ENCODE data around the gene SFR1. TPM values are rescaled to one million over a fixed set of nuclear protein-coding genes. Genes with fewer than 3 reads are reported as not detected.

The SFR1 gene
- total RNA-seq, 1 experiment from 2014 or later, result 9.9 TPM

GRCh38 chr10:104139221-104139620 lies 17.2 kb downstream of the SFR1 start (continued):
- TF ChIP-seq, protein P1, sequence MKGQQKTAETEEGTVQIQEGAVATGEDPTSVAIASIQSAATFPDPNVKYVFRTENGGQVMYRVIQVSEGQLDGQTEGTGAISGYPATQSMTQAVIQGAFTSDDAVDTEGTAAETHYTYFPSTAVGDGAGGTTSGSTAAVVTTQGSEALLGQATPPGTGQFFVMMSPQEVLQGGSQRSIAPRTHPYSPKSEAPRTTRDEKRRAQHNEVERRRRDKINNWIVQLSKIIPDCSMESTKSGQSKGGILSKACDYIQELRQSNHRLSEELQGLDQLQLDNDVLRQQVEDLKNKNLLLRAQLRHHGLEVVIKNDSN (CRISPR knock-in tag; IDR thresholded peaks at IDR 0.05), result no peak

GRCh38 chr10:104142081-104142480 lies 20.1 kb downstream of the SFR1 start:
- TF ChIP-seq FOXJ3 (CRISPR knock-in tag; IDR thresholded peaks at IDR 0.05; ENCODE audit: borderline replicate concordance) (no peak), MLX (CRISPR knock-in tag; IDR thresholded peaks at IDR 0.05) (no peak), ZNF425 (CRISPR knock-in tag; conservative IDR thresholded peaks at IDR 0.05) (no peak), ZNF232 (CRISPR knock-in tag; IDR thresholded peaks at IDR 0.05) (no peak)
- TF ChIP-seq, protein P2, sequence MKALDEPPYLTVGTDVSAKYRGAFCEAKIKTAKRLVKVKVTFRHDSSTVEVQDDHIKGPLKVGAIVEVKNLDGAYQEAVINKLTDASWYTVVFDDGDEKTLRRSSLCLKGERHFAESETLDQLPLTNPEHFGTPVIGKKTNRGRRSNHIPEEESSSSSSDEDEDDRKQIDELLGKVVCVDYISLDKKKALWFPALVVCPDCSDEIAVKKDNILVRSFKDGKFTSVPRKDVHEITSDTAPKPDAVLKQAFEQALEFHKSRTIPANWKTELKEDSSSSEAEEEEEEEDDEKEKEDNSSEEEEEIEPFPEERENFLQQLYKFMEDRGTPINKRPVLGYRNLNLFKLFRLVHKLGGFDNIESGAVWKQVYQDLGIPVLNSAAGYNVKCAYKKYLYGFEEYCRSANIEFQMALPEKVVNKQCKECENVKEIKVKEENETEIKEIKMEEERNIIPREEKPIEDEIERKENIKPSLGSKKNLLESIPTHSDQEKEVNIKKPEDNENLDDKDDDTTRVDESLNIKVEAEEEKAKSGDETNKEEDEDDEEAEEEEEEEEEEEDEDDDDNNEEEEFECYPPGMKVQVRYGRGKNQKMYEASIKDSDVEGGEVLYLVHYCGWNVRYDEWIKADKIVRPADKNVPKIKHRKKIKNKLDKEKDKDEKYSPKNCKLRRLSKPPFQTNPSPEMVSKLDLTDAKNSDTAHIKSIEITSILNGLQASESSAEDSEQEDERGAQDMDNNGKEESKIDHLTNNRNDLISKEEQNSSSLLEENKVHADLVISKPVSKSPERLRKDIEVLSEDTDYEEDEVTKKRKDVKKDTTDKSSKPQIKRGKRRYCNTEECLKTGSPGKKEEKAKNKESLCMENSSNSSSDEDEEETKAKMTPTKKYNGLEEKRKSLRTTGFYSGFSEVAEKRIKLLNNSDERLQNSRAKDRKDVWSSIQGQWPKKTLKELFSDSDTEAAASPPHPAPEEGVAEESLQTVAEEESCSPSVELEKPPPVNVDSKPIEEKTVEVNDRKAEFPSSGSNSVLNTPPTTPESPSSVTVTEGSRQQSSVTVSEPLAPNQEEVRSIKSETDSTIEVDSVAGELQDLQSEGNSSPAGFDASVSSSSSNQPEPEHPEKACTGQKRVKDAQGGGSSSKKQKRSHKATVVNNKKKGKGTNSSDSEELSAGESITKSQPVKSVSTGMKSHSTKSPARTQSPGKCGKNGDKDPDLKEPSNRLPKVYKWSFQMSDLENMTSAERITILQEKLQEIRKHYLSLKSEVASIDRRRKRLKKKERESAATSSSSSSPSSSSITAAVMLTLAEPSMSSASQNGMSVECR (CRISPR knock-in tag; IDR thresholded peaks at IDR 0.05; ENCODE audit: borderline replicate concordance), result no peak
- TF ChIP-seq, protein P1 (CRISPR knock-in tag; IDR thresholded peaks at IDR 0.05), result no peak
- TF ChIP-seq, protein P3, sequence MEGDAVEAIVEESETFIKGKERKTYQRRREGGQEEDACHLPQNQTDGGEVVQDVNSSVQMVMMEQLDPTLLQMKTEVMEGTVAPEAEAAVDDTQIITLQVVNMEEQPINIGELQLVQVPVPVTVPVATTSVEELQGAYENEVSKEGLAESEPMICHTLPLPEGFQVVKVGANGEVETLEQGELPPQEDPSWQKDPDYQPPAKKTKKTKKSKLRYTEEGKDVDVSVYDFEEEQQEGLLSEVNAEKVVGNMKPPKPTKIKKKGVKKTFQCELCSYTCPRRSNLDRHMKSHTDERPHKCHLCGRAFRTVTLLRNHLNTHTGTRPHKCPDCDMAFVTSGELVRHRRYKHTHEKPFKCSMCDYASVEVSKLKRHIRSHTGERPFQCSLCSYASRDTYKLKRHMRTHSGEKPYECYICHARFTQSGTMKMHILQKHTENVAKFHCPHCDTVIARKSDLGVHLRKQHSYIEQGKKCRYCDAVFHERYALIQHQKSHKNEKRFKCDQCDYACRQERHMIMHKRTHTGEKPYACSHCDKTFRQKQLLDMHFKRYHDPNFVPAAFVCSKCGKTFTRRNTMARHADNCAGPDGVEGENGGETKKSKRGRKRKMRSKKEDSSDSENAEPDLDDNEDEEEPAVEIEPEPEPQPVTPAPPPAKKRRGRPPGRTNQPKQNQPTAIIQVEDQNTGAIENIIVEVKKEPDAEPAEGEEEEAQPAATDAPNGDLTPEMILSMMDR (IDR thresholded peaks at IDR 0.05), result no peak
- DNase-seq (ENCODE audit: low spot score) (no peak), ATAC-seq (peak; percentile 85)
- ChIA-PET CTCF (interaction anchor here (0.6 to 3.9 kb wide), 5 partner anchors 8 to 150 kb away, joined by 3 to 22 read pairs (median 3); no protein-coding TSS in a partner anchor), POLR2A (interaction anchor here (1.0 kb wide), 1 partner anchor 12 kb away, joined by 3 read pairs; no protein-coding TSS in a partner anchor)
- Mint-ChIP-seq H3K27ac (peak overlapping the region; percentile 76), H3K9me3 (no peaks in the 10 kb centered on the region), H3K27me3 (ENCODE audit: low read depth) (no peaks in the 10 kb centered on the region; the same call in 1 of the 2 replicates), H3K36me3 (no peaks in the 10 kb centered on the region), H3K4me3 (peak overlapping the region; percentile 36), H3K4me1 (peaks cover 36% of the 10 kb centered on the region)

- no peaks in the 10 kb centered on the region; the same call in 1 of the 2 replicates for H3K27me3 Mint-ChIP-seq (ENCODE audit: low read depth)
- CTCF ChIA-PET, result no interaction called here
Measured at GRCh38 chr10:104143829-104144228, 21.9 kb downstream of the SFR1 start.

More at GRCh38 chr10:104143829-104144228, 21.9 kb downstream of the SFR1 start:
- H3K4me1 Mint-ChIP-seq, result peaks cover 45% of the 10 kb centered on the region
- no peak for TF ChIP-seq TCF7 (CRISPR knock-in tag; IDR thresholded peaks at IDR 0.05; ENCODE audit: low read depth)
- TF ChIP-seq AR (CRISPR knock-in tag; IDR thresholded peaks at IDR 0.05), result no peak
- no peak for TF ChIP-seq ZSCAN18 (CRISPR knock-in tag; IDR thresholded peaks at IDR 0.05)
- no peak for DNase-seq (ENCODE audit: low spot score)
- H3K4me3 Mint-ChIP-seq, result no peak overlapping the region
- no peaks in the 10 kb centered on the region for H3K9me3 Mint-ChIP-seq
- H3K27ac Mint-ChIP-seq, result peak overlapping the region; percentile 26; the same call in 1 of the 2 replicates
- no peak for ATAC-seq
- H3K36me3 Mint-ChIP-seq, result no peaks in the 10 kb centered on the region
- POLR2A ChIA-PET, result interaction anchor here (0.6 kb wide), 1 partner anchor 14 kb away, joined by 3 read pairs; no protein-coding TSS in a partner anchor

Data from WTC11 (cell line).